K562 (cell line): Measurements from ENCODE around the gene RUNX1. TPM values are rescaled to one million over a fixed set of nuclear protein-coding genes. Genes with fewer than 3 reads are reported as not detected.

Experiments
- CEBPZ ChIP-seq: fragments of 150-350 bp; IDR thresholded peaks from 2 replicates; pipeline ENCODE4 v1.6.1; 2014; ENCODE audit warnings: low read depth, mild to moderate bottlenecking, low read length, borderline replicate concordance
- ELF2 ChIP-seq: fragments of 250-450 bp; sonication (Bioruptor Pico); IDR thresholded peaks from 2 replicates; pipeline ENCODE4 v1.5.0; 2021; ENCODE audit warnings: mild to moderate bottlenecking
- HDAC1 ChIP-seq, 2 experiments: fragments of 450-650 bp; IDR thresholded peaks; 2 replicates each; pipeline ENCODE4 v1.6.1; 2016 to 2017; ENCODE audit warnings: inconsistent platforms in 1 of 2, mild to moderate bottlenecking in 1 of 2, moderate library complexity in 1 of 2
- NKRF ChIP-seq: fragments of 450-650 bp; IDR thresholded peaks from 2 replicates; pipeline ENCODE4 v1.6.1; 2016; ENCODE audit warnings: borderline replicate concordance
- PHF20 ChIP-seq: fragments of 450-650 bp; IDR thresholded peaks from 2 replicates; pipeline ENCODE4 v1.6.1; 2018; ENCODE audit not compliant: partially characterized antibody
- PKNOX1 ChIP-seq: fragments of 450-650 bp; IDR thresholded peaks from 2 replicates; pipeline ENCODE4 v1.6.1; 2016
- POLR2G ChIP-seq: fragments of 200-400 bp; formaldehyde crosslinking; IDR thresholded peaks from 2 replicates; pipeline ENCODE4 v1.6.1; 2017; ENCODE audit warnings: low read depth, mild to moderate bottlenecking, antibody characterized with exemption, low read length, moderate library complexity
- POLR3A ChIP-seq: IDR thresholded peaks from 2 replicates; pipeline ENCODE4 v1.6.1; 2011; ENCODE audit warnings: borderline replicate concordance, mild to moderate bottlenecking, moderate library complexity; ENCODE audit not compliant: insufficient read length, insufficient read depth; ENCODE audit errors: extremely low read depth
- PTBP1 ChIP-seq: fragments of 200-400 bp; formaldehyde crosslinking; IDR thresholded peaks from 2 replicates; pipeline ENCODE4 v1.6.1; 2017; ENCODE audit warnings: low read depth, low read length
- RBFOX2 ChIP-seq: fragments of 200-400 bp; formaldehyde crosslinking; IDR thresholded peaks from 2 replicates; pipeline ENCODE4 v1.6.1; 2017; ENCODE audit warnings: low read depth, mild to moderate bottlenecking, low read length, moderate library complexity
- SMARCA5 ChIP-seq: fragments of 450-650 bp; IDR thresholded peaks from 2 replicates; pipeline ENCODE4 v1.6.1; 2016
- SREBF2 ChIP-seq: sonication (generic); formaldehyde crosslinking; IDR thresholded peaks from 2 replicates; pipeline ENCODE4 v1.4.0; 2020; ENCODE audit warnings: mild to moderate bottlenecking, missing genetic modification reagents
- TRIM28 ChIP-seq: fragments of 450-650 bp; IDR thresholded peaks from 2 replicates; pipeline ENCODE4 v1.6.1; 2017
- ZBTB8A ChIP-seq: fragments of 450-650 bp; IDR thresholded peaks from 2 replicates; pipeline ENCODE4 v1.6.1; 2018; ENCODE audit warnings: mild to moderate bottlenecking, moderate library complexity; ENCODE audit not compliant: partially characterized antibody
- ZNF140 ChIP-seq: fragments of 250-450 bp; sonication (Bioruptor Pico); IDR thresholded peaks from 2 replicates; pipeline ENCODE4 v1.8.0; 2021; ENCODE audit warnings: moderate library complexity, mild to moderate bottlenecking, inconsistent platforms
- ZNF23 ChIP-seq: fragments of 250-450 bp; sonication (Bioruptor Pico); IDR thresholded peaks from 2 replicates; pipeline ENCODE4 v1.4.0; 2020; ENCODE audit warnings: mild to moderate bottlenecking
- ZNF586 ChIP-seq: fragments of 450-650 bp; formaldehyde crosslinking; conservative IDR thresholded peaks from 2 replicates; pipeline ENCODE4 v1.4.0; 2020; ENCODE audit warnings: mild to moderate bottlenecking, moderate library complexity
- polyA plus RNA-seq, 8 experiments: library from polyadenylated mRNA; depleted of rRNA in 4 of 8; stranded (reverse) in 5 of 8; unstranded in 3 of 8; fragments of >200 nt; fragmentation: Nextera tagmentation in 2 of 8; fragmentation: Illumina TruSeq in 1 of 8; extraction: Ambion mirVana in 2 of 8; extraction: Trizol in 1 of 8; gene quantifications; 2 replicates each; pipeline versions ENCODE4 v1.2.1 to v1.2.3, GENCODE V29; 2011 to 2014; ENCODE audit warnings: inconsistent platforms in 1 of 8, missing spikeins in 1 of 8
- total RNA-seq, 7 experiments: library from RNA; depleted of rRNA in 6 of 7; stranded (reverse); fragments of >200 nt in 6 of 7; fragmentation: Illumina TruSeq in 2 of 7; extraction: Trizol in 2 of 7; gene quantifications; 2 replicates each; pipeline versions ENCODE4 v1.2.1 to v1.2.3, GENCODE V29; 2011 to 2021; ENCODE audit warnings: low replicate concordance in 1 of 7
- TF ChIP-seq, protein P1 (sequence below): fragments of 250-450 bp; sonication (Bioruptor Pico); IDR thresholded peaks from 2 replicates; pipeline ENCODE4 v1.5.0; 2021
- TF ChIP-seq, protein P2 (sequence below): fragments of 250-450 bp; sonication (Bioruptor Pico); IDR thresholded peaks from 2 replicates; pipeline ENCODE4 v1.8.0; 2022; ENCODE audit warnings: inconsistent platforms
- TF ChIP-seq, protein P3 (sequence below): sonication (generic); formaldehyde crosslinking; IDR thresholded peaks from 2 replicates; pipeline ENCODE4 v1.8.0; 2022; ENCODE audit warnings: mild to moderate bottlenecking, low read depth, missing genetic modification reagents

RUNX1 gene
- total and polyA plus RNA-seq, 9 of the 15 experiments (the other 6 are each of a cell fraction or from before 2014, with no cell fraction given) = 2.2 to 68.6 (median 17.8) TPM

GRCh38 chr21:35024071-35024420, 25.1 kb downstream of the RUNX1 start (continued):
- TF ChIP-seq CEBPZ (peak; percentile 60; the same call in 1 of the 2 replicates), TRIM28 (peak; percentile 47; the same call in 1 of the 2 replicates), PTBP1 (peak; percentile 98), HDAC1 (IDR thresholded peaks at IDR 0.05) (peak; percentile 21 to 44; a peak in 2 of 4 replicates), ZNF586 (CRISPR knock-in tag) (no peak), PHF20 (peak; percentile 71), SMARCA5 (peak; percentile 98), SREBF2 (no peak), ZBTB8A (no peak), NKRF (no peak), PKNOX1 (no peak), RBFOX2 (no peak), ELF2 (CRISPR knock-in tag) (no peak), ZNF140 (CRISPR knock-in tag) (no peak), POLR2G (no peak), ZNF23 (CRISPR knock-in tag) (no peak), POLR3A (no peak)
- TF ChIP-seq, protein P1, sequence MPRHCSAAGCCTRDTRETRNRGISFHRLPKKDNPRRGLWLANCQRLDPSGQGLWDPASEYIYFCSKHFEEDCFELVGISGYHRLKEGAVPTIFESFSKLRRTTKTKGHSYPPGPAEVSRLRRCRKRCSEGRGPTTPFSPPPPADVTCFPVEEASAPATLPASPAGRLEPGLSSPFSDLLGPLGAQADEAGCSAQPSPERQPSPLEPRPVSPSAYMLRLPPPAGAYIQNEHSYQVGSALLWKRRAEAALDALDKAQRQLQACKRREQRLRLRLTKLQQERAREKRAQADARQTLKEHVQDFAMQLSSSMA = no peak
- TF ChIP-seq, protein P2, sequence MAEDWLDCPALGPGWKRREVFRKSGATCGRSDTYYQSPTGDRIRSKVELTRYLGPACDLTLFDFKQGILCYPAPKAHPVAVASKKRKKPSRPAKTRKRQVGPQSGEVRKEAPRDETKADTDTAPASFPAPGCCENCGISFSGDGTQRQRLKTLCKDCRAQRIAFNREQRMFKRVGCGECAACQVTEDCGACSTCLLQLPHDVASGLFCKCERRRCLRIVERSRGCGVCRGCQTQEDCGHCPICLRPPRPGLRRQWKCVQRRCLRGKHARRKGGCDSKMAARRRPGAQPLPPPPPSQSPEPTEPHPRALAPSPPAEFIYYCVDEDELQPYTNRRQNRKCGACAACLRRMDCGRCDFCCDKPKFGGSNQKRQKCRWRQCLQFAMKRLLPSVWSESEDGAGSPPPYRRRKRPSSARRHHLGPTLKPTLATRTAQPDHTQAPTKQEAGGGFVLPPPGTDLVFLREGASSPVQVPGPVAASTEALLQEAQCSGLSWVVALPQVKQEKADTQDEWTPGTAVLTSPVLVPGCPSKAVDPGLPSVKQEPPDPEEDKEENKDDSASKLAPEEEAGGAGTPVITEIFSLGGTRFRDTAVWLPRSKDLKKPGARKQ (CRISPR knock-in tag) = no peak
- TF ChIP-seq, protein P3, sequence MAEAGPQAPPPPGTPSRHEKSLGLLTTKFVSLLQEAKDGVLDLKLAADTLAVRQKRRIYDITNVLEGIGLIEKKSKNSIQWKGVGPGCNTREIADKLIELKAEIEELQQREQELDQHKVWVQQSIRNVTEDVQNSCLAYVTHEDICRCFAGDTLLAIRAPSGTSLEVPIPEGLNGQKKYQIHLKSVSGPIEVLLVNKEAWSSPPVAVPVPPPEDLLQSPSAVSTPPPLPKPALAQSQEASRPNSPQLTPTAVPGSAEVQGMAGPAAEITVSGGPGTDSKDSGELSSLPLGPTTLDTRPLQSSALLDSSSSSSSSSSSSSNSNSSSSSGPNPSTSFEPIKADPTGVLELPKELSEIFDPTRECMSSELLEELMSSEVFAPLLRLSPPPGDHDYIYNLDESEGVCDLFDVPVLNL (CRISPR knock-in tag) = no peak
